Spleen (tissue), 7 donors: ENCODE results near the gene SLC41A1.

Experiments used
- POLR2AphosphoS5 ChIP-seq, 3 donors: sonication (generic); formaldehyde crosslinking; IDR thresholded peaks; one replicate each; pipeline ENCODE4 v1.5.1; 2017; ENCODE audit warnings: antibody characterized with exemption in 3 of 3
- TF ChIP-seq, protein P1 (sequence below), 11 experiments: fragments of 200-600 bp in 7 of 11; fragments of 450-650 bp in 4 of 11; sonication (generic) in 4 of 11; IDR thresholded peaks in 8 of 11; conservative IDR thresholded peaks in 3 of 11; 1 replicate in 7 of 11; 2 replicates in 4 of 11; pipeline versions ENCODE4 v1.4.0 to v1.8.0; 2016 to 2021; ENCODE audit warnings: antibody characterized with exemption in 11 of 11, inconsistent platforms in 4 of 11, mild to moderate bottlenecking in 1 of 11
- donor health status: DM: no; HTN: no; CAD: no; lungs with moderate emphysema.
- donor health status: DM: no; HTN: no; CAD: no.
- donor health status: DM: no; HTN: no; CAD: no.

DNA sequence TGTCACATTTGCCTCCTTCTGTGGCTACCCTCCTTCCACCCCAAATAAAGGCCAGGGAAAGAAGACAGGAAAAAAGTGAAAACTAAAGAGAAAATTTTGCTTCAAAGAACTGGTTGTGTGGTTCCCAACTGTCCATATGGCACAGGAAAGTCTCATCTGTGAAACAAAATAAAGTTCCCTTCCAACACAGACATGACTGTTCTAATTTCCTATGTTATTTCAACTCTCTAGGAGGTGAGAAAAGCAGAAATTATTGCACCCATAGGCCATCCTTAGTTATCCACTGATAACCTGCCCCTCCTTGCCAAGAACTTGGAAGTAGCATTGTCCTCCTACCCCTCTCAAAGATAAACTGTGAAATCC lies 29.6 kb downstream of the SLC41A1 start:
- TF ChIP-seq, protein P1, sequence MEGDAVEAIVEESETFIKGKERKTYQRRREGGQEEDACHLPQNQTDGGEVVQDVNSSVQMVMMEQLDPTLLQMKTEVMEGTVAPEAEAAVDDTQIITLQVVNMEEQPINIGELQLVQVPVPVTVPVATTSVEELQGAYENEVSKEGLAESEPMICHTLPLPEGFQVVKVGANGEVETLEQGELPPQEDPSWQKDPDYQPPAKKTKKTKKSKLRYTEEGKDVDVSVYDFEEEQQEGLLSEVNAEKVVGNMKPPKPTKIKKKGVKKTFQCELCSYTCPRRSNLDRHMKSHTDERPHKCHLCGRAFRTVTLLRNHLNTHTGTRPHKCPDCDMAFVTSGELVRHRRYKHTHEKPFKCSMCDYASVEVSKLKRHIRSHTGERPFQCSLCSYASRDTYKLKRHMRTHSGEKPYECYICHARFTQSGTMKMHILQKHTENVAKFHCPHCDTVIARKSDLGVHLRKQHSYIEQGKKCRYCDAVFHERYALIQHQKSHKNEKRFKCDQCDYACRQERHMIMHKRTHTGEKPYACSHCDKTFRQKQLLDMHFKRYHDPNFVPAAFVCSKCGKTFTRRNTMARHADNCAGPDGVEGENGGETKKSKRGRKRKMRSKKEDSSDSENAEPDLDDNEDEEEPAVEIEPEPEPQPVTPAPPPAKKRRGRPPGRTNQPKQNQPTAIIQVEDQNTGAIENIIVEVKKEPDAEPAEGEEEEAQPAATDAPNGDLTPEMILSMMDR (IDR thresholded peaks at IDR 0.05 in 8 of 11, conservative IDR thresholded peaks at IDR 0.05 in 3 of 11): no peak
- TF ChIP-seq POLR2AphosphoS5 (IDR thresholded peaks at IDR 0.05): no peak
